Gastroesophageal sphincter (tissue), 4 donors: ENCODE measurements around the gene ZBED2. TPM values are rescaled to one million over a fixed set of nuclear protein-coding genes. Genes with fewer than 3 reads are reported as not detected.

Experiments used
- ATAC-seq: fragments of 150-250 bp; one replicate; pipeline ENCODE4 v1.9.1; 2016; ENCODE audit warnings: mild to moderate bottlenecking, moderate library complexity
- H3K27ac ChIP-seq, 4 donors: fragments of 200-600 bp; sonication (generic) in 3 of 4; 1 replicate in 3 of 4; 2 replicates in 1 of 4; pipeline ENCODE4 v1.5.1; 2016 to 2019
- H3K27me3 ChIP-seq: fragments of 200-600 bp; sonication (generic); one replicate; pipeline ENCODE4 v1.5.1; 2019
- H3K36me3 ChIP-seq, 2 donors: fragments of 200-600 bp; sonication (generic); one replicate each; pipeline ENCODE4 v1.5.1; 2019; ENCODE audit warnings: control low read depth in 1 of 2
- H3K4me1 ChIP-seq, 3 donors: fragments of 200-600 bp; sonication (generic); 1 replicate in 2 of 3; 2 replicates in 1 of 3; pipeline ENCODE4 v1.5.1; 2016 to 2019; ENCODE audit warnings: control low read depth in 2 of 3
- H3K4me3 ChIP-seq, 2 donors: fragments of 200-600 bp; sonication (generic); one replicate each; pipeline ENCODE4 v1.5.1; 2019; ENCODE audit warnings: mild to moderate bottlenecking in 1 of 2, moderate library complexity in 1 of 2
- H3K9me3 ChIP-seq, 3 donors: fragments of 200-600 bp; sonication (generic); one replicate each; pipeline ENCODE4 v1.5.1; 2017 to 2019; ENCODE audit warnings: control low read depth in 2 of 3
- EP300 ChIP-seq: sonication (generic); formaldehyde crosslinking; IDR thresholded peaks from one replicate; pipeline ENCODE4 v1.6.1; 2017; ENCODE audit warnings: antibody characterized with exemption, mild to moderate bottlenecking
- POLR2A ChIP-seq, 2 donors: fragments of 450-650 bp; IDR thresholded peaks; one replicate each; pipeline ENCODE4 v1.6.1; 2017; ENCODE audit warnings: antibody characterized with exemption in 2 of 2, mild to moderate bottlenecking in 2 of 2, moderate library complexity in 1 of 2
- WGBS, 2 donors: methylation state at CpG; one replicate each; pipeline ENCODE4 v1.1.5; 2018; ENCODE audit warnings: low coverage in 1 of 2; 5-methylcytosine and 5-hydroxymethylcytosine counted together
- total RNA-seq, 4 donors: library from RNA; depleted of rRNA; stranded (reverse); fragments of >200 nt; gene quantifications; one replicate each; pipeline ENCODE4 v1.1.0, GENCODE V29; 2016
- TF ChIP-seq, protein P1 (sequence below), 4 experiments: fragments of 200-600 bp in 2 of 4; fragments of 450-650 bp in 2 of 4; sonication (generic) in 1 of 4; IDR thresholded peaks; one replicate each; pipeline ENCODE4 v1.5.1; 2017 to 2019; ENCODE audit warnings: antibody characterized with exemption in 4 of 4, mild to moderate bottlenecking in 2 of 4, moderate library complexity in 2 of 4

The ZBED2 gene
- total RNA-seq, 4 donors from 2014 or later: 0.20 TPM; not detected in 3

DNA sequence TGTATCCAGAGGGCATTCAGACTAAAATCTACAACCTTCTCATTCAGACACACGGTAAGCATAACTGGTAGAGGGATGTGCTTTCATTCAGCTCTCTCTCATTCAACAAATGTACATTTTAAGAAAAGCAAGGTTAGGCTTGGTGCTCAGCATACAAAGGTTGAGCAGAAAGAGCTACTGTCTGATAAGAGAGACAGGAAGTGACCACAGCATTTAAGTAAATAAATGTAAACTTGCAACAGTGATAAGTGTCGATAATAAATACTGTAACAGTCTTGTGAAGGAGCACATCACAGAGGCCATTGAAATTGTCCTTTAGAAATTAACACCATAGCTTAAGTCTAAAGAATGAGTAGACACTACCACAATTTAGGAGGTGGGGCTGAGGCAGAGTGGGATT lies 49.8 kb downstream of the ZBED2 start:
- WGBS, 2 donors: 56 to 78% methylated on average over 2 of the region's 2 CpGs
- Histone ChIP-seq H3K27me3 (no peaks in the 10 kb centered on the region), H3K27ac (no peak overlapping the region), H3K9me3 (no peaks in the 10 kb centered on the region), H3K4me1 (no peaks in the 10 kb centered on the region), H3K36me3 (no peaks in the 10 kb centered on the region), H3K4me3 (no peak overlapping the region)
- TF ChIP-seq EP300: no peak
- TF ChIP-seq, protein P1, sequence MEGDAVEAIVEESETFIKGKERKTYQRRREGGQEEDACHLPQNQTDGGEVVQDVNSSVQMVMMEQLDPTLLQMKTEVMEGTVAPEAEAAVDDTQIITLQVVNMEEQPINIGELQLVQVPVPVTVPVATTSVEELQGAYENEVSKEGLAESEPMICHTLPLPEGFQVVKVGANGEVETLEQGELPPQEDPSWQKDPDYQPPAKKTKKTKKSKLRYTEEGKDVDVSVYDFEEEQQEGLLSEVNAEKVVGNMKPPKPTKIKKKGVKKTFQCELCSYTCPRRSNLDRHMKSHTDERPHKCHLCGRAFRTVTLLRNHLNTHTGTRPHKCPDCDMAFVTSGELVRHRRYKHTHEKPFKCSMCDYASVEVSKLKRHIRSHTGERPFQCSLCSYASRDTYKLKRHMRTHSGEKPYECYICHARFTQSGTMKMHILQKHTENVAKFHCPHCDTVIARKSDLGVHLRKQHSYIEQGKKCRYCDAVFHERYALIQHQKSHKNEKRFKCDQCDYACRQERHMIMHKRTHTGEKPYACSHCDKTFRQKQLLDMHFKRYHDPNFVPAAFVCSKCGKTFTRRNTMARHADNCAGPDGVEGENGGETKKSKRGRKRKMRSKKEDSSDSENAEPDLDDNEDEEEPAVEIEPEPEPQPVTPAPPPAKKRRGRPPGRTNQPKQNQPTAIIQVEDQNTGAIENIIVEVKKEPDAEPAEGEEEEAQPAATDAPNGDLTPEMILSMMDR (IDR thresholded peaks at IDR 0.05): no peak
- no peak for TF ChIP-seq POLR2A (IDR thresholded peaks at IDR 0.05)
- no peak for ATAC-seq

Other genes starting within 250 kb of the ZBED2 start
- gene CD96, start 53.1 kb downstream of the ZBED2 start, total RNA-seq: 1 to 10 TPM in 2 of 4 donors, under 1 TPM in 2; 0.19 to 1.2 (median 1.0) TPM
- gene PLCXD2, start 79.3 kb upstream of the ZBED2 start, total RNA-seq: 1 to 10 TPM in 1 of 4 donors, under 1 TPM in 3; 0.40 to 1.1 (median 0.50) TPM